ENCODE results near the gene SOCS4.

SOCS4 gene

GRCh38 chr14:55092341-55092740 lies 65.3 kb downstream of the SOCS4 start:
- no peak for DNase-seq

- DNase-seq = peak; percentile 40
These were observed 67.5 kb downstream of the SOCS4 start for GRCh38 chr14:55094292-55095157.

GRCh38 chr14:55097881-55098560 lies 71.0 kb downstream of the SOCS4 start:
- DNase-seq = no peak

- DNase-seq = no peak
These were observed 71.5 kb downstream of the SOCS4 start for GRCh38 chr14:55098561-55098898.
